Heart left ventricle (tissue), 16 donors: ENCODE measurements around the gene OSCP1. TPM values are rescaled to one million over a fixed set of nuclear protein-coding genes. Genes with fewer than 3 reads are reported as not detected.

Source experiments
- ATAC-seq, 4 donors: fragments of 200-7000 bp; cut with Tn5 transposase; one replicate each; pipeline ENCODE4 v1.9.1; 2020 to 2022; ENCODE audit warnings: moderate library complexity in 4 of 4, mild to moderate bottlenecking in 3 of 4, moderate number of reproducible peaks in 1 of 4
- DNase-seq, 5 donors: peaks; one replicate each; pipeline ENCODE4 v3.0.0-alpha.2; 2020
- H3K27ac ChIP-seq, 12 donors: fragments of 200-600 bp; sonication (generic) in 4 of 12; one replicate each; pipeline versions ENCODE4 v1.5.0 to v1.8.0; 2016 to 2022; ENCODE audit warnings: mild to moderate bottlenecking in 2 of 12
- H3K27me3 ChIP-seq, 9 donors: fragments of 200-600 bp; sonication (generic) in 2 of 9; one replicate each; pipeline versions ENCODE4 v1.5.1 to v1.8.0; 2016 to 2022; ENCODE audit warnings: mild to moderate bottlenecking in 3 of 9
- H3K36me3 ChIP-seq, 9 donors: fragments of 200-600 bp; sonication (generic) in 2 of 9; one replicate each; pipeline versions ENCODE4 v1.5.0 to v1.8.0; 2018 to 2022; ENCODE audit warnings: mild to moderate bottlenecking in 2 of 9
- H3K4me1 ChIP-seq, 12 donors: fragments of 200-600 bp; sonication (generic) in 4 of 12; one replicate each; pipeline versions ENCODE4 v1.5.0 to v1.8.0; 2016 to 2022; ENCODE audit warnings: mild to moderate bottlenecking in 3 of 12
- H3K4me3 ChIP-seq, 12 donors: fragments of 200-600 bp; sonication (generic) in 4 of 12; one replicate each; pipeline versions ENCODE4 v1.5.0 to v1.8.0; 2017 to 2022; ENCODE audit warnings: mild to moderate bottlenecking in 9 of 12, moderate library complexity in 4 of 12
- H3K9me3 ChIP-seq, 12 donors: fragments of 200-600 bp; sonication (generic) in 4 of 12; one replicate each; pipeline versions ENCODE4 v1.5.0 to v1.8.0; 2016 to 2022; ENCODE audit warnings: mild to moderate bottlenecking in 1 of 12
- CTCF ChIP-seq, 12 donors: fragments of 200-600 bp; sonication (generic) in 4 of 12; IDR thresholded peaks; one replicate each; pipeline versions ENCODE4 v1.5.0 to v1.8.0; 2018 to 2022; ENCODE audit warnings: antibody characterized with exemption in 12 of 12, mild to moderate bottlenecking in 5 of 12
- POLR2A ChIP-seq, 2 donors: fragments of 450-650 bp; IDR thresholded peaks; one replicate each; pipeline ENCODE4 v1.6.1; 2017; ENCODE audit warnings: antibody characterized with exemption in 2 of 2, mild to moderate bottlenecking in 2 of 2, moderate library complexity in 2 of 2
- WGBS, 4 donors: extraction: QIAGEN DNeasy Blood & Tissue Kit in 2 of 4; methylation state at CpG; one replicate each; pipeline versions ENCODE4 v1.1.5 to v1.1.7; 2013 to 2018; 5-methylcytosine and 5-hydroxymethylcytosine counted together
- intact Hi-C, 10 donors: fragments of 100-400 bp; cut with DNase I; formaldehyde crosslinking; loops; one replicate each; pipeline versions ENCODE4 v1.11.1 to v1.14.2; 2022
- polyA plus RNA-seq, 2 donors: library from polyadenylated mRNA; stranded (reverse); fragments of 200-250 nt; gene quantifications; one replicate each; pipeline ENCODE4 v1.2.3, GENCODE V29; 2013
- total RNA-seq, 9 donors: library from RNA; depleted of rRNA in 2 of 9; stranded (reverse); fragments of >200 nt in 2 of 9; fragmentation: NEBNext Ultra II Directional in 3 of 9; extraction: Animal tissue kit (Norgen Biotek cat#: 25700) in 3 of 9; gene quantifications; one replicate each; pipeline versions ENCODE4 v1.1.0 to v1.2.4, GENCODE V29; 2016 to 2023
- donor health status: ischemic (EF 13 %, LVEDD 7.1; RV severe dilation, severe dysfunction).
- donor health status: healthy with polysubstance abuse.
- donor health status: DM: no; HTN: yes; CAD: no.
- donor health status: DM: no; HTN: no; CAD: no.
- donor health status: ischemic (EF 25% LVEDD 6.9; RV normal size, moderate dysfunction).
- donor health status: ischemic (EF 25% LVEDD 5.7; RV mildly dilated, moderate dysfunction).
- donor health status: healthy.
- donor health status: DM: yes; HTN: yes; CAD: no.
- donor health status: ischemic (EF 35%, LVEDD 5.7; RV mildly dilated, moderate dysfunction).
- donor health status: nonischemic (EF 11% LVEDD 7.7; RV severe dilation, severe dysfunction).
- donor health status: DM: yes; HTN: yes; CAD: no.
- donor health status: PGD.
- donor health status: ischemic (EF 29% LVEDD 5.4; RV normal size, mild dysfunction).
- donor health status: nonischemic (EF 23%, LVEDD 6.1; RV moderate dilation, normal function).

OSCP1 gene
- total and polyA plus RNA-seq, 11 donors, result 3.8 to 11.5 (median 6.0) TPM

DNA sequence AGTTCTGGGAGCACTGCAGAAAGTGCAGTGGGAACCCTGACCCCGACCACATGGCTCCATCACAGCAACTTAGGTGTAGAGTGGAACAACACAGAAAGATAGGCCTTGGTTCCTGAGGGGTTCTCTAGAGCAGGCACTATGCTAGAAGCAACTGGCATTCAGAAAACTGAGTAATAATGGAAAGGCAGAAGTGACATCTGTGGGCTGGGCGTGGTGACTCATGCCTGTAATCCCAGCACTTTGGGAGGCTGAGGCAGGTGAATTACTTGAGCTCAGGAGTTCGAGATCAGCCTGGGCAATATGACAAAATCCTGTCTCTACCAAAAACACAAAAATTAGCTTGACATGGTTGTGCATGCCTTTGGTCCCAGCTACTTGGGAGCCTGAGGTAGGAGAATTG lies 8.7 kb upstream of the OSCP1 start:
- no peak overlapping the region for H3K4me3 ChIP-seq
- no peak overlapping the region for H3K27ac ChIP-seq
- DNase-seq, result no peak
- H3K36me3 ChIP-seq, result peaks cover 3 to 86% (median 76%) of the 10 kb centered on the region in 9 donors
- WGBS, 4 donors, result 85 to 94% (median 90%) methylated on average over 3 of the region's 3 CpGs
- no peak for ATAC-seq
- no peaks in the 10 kb centered on the region for H3K27me3 ChIP-seq
- intact Hi-C loops, result no loop called here
- peaks cover 4 to 44% (median 13%) of the 10 kb centered on the region in 12 donors for H3K4me1 ChIP-seq
- TF ChIP-seq POLR2A (IDR thresholded peaks at IDR 0.05) (no peak), CTCF (IDR thresholded peaks at IDR 0.05) (no peak)
- H3K9me3 ChIP-seq, result no peaks in the 10 kb centered on the region

DNA sequence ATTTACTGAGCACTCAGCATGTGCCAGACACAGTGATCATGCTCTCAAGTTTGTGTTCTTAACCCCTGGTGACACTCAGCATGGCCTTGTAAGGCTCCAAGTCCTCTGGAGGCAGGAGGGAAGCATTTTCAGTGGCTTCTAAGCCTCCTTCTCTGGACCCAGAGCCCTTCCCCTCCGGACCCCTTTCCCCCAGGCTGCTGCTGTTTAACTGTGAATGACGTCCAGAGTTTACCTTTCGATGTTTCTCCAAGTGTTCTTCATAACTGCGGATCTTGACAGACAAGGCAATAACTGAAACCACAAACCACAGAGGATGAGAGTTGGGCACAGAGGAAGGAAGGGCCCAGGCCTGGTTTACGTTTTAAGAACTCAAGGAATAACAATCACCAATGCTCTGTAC lies 7.4 kb upstream of the OSCP1 start:
- Histone ChIP-seq H3K9me3 (no peaks in the 10 kb centered on the region), H3K27ac (peak overlapping the region in 1 of 12 donors; percentile 49), H3K27me3 (no peaks in the 10 kb centered on the region), H3K4me1 (peaks cover 0 to 34% (median 4%) of the 10 kb centered on the region in 12 donors), H3K4me3 (no peak overlapping the region), H3K36me3 (peaks cover 3 to 87% (median 76%) of the 10 kb centered on the region in 9 donors)
- intact Hi-C loops, result no loop called here
- DNase-seq (no peak), ATAC-seq (peak in 1 of 4 donors; percentile 40)
- 77 to 83% (median 81%) methylated on average over 5 of the region's 5 CpGs for WGBS, 4 donors
- TF ChIP-seq CTCF (IDR thresholded peaks at IDR 0.05) (no peak), POLR2A (IDR thresholded peaks at IDR 0.05) (no peak)

GRCh38 chr1:36456391-36456928 lies 6.2 kb upstream of the OSCP1 start:
- no peaks in the 10 kb centered on the region for H3K27me3 ChIP-seq
- H3K27ac ChIP-seq, result no peak overlapping the region
- intact Hi-C loops, result no loop called here
- H3K9me3 ChIP-seq, result no peaks in the 10 kb centered on the region
- H3K4me3 ChIP-seq, result no peak overlapping the region
- H3K4me1 ChIP-seq, result peaks cover 0 to 29% (median 0%) of the 10 kb centered on the region in 12 donors
- no peak for ATAC-seq
- no peak for DNase-seq
- TF ChIP-seq CTCF (IDR thresholded peaks at IDR 0.05) (no peak), POLR2A (IDR thresholded peaks at IDR 0.05) (no peak)
- peaks cover 3 to 75% (median 69%) of the 10 kb centered on the region in 9 donors for H3K36me3 ChIP-seq

- no peaks in the 10 kb centered on the region for H3K9me3 ChIP-seq
- no peak overlapping the region for H3K4me3 ChIP-seq
- 50 to 63% (median 63%) methylated on average over 1 of the region's 1 CpG for WGBS, 4 donors
- intact Hi-C loops, result no loop called here
- ATAC-seq (no peak), DNase-seq (no peak)
- peaks cover 0 to 35% (median 5%) of the 10 kb centered on the region in 12 donors for H3K4me1 ChIP-seq
- H3K36me3 ChIP-seq, result peaks cover 0 to 65% (median 58%) of the 10 kb centered on the region in 9 donors
- no peak overlapping the region for H3K27ac ChIP-seq
- TF ChIP-seq POLR2A (IDR thresholded peaks at IDR 0.05), result no peak
- TF ChIP-seq CTCF (IDR thresholded peaks at IDR 0.05), result no peak
- H3K27me3 ChIP-seq, result no peaks in the 10 kb centered on the region
Observed at GRCh38 chr1:36455386-36455785, 5.1 kb upstream of the OSCP1 start.
